DND-41 (cell line): Measurements from ENCODE around the gene PPP3CB.

Source experiments
- ATAC-seq: fragments of 200-7000 bp; cut with Tn5 transposase; 3 replicates; pipeline ENCODE4 v1.9.1; 2021; ENCODE audit warnings: low read depth; ENCODE audit not compliant: insufficient read depth
- DNase-seq: peaks from one replicate; pipeline ENCODE4 v3.0.0-alpha.2; 2020
- H2AFZ ChIP-seq: 2 replicates; pipeline ENCODE4 v1.6.0; 2012; ENCODE audit warnings: low read depth, low read length
- H3K27ac ChIP-seq: 2 replicates; pipeline ENCODE4 v1.5.1; 2012; ENCODE audit warnings: low read length, inconsistent platforms
- H3K27me3 ChIP-seq: fragments of 200-600 bp; sonication (generic); 2 replicates; pipeline ENCODE4 v1.6.0; 2012; ENCODE audit warnings: low read length, mild to moderate bottlenecking, inconsistent platforms; ENCODE audit not compliant: insufficient read depth, poor library complexity
- H3K36me3 ChIP-seq: 2 replicates; pipeline ENCODE4 v1.5.1; 2012; ENCODE audit warnings: low read length, inconsistent platforms; ENCODE audit not compliant: insufficient read depth
- H3K4me1 ChIP-seq: 2 replicates; pipeline ENCODE4 v1.5.1; 2012; ENCODE audit warnings: mild to moderate bottlenecking, low read length; ENCODE audit not compliant: insufficient read depth
- H3K4me2 ChIP-seq: 2 replicates; pipeline ENCODE4 v1.6.0; 2012; ENCODE audit warnings: mild to moderate bottlenecking, moderate library complexity, low read length, inconsistent platforms; ENCODE audit not compliant: insufficient read depth
- H3K4me3 ChIP-seq, 2 experiments: fragments of 200-600 bp in 1 of 2; shearing (Covaris generic) in 1 of 2; 2 replicates each; pipeline ENCODE4 v1.5.1; 2012 to 2016; ENCODE audit warnings: inconsistent platforms in 2 of 2, low read length in 2 of 2, mild to moderate bottlenecking in 2 of 2, low read depth in 1 of 2, moderate library complexity in 1 of 2
- H3K79me2 ChIP-seq: 2 replicates; pipeline ENCODE4 v1.6.0; 2012; ENCODE audit warnings: low read length, inconsistent platforms; ENCODE audit not compliant: insufficient read depth
- H3K9ac ChIP-seq: 2 replicates; pipeline ENCODE4 v1.6.0; 2012; ENCODE audit warnings: low read depth, mild to moderate bottlenecking, inconsistent platforms, low read length, moderate library complexity
- H3K9me3 ChIP-seq: 2 replicates; pipeline ENCODE4 v1.5.1; 2012; ENCODE audit warnings: low read length, moderate library complexity, mild to moderate bottlenecking, inconsistent platforms; ENCODE audit not compliant: insufficient read depth, severe bottlenecking
- H4K20me1 ChIP-seq: 2 replicates; pipeline ENCODE4 v1.6.0; 2012; ENCODE audit warnings: low read length; ENCODE audit not compliant: insufficient read depth
- EZH2 ChIP-seq: IDR thresholded peaks from 3 replicates; pipeline ENCODE4 v1.6.1; 2012; ENCODE audit warnings: borderline replicate concordance, low read depth, mild to moderate bottlenecking, moderate library complexity, low read length, inconsistent platforms; ENCODE audit not compliant: severe bottlenecking
- TF ChIP-seq, protein P1 (sequence below): IDR thresholded peaks from 2 replicates; pipeline ENCODE4 v1.5.1; 2012; ENCODE audit warnings: borderline replicate concordance, low read length, moderate library complexity, mild to moderate bottlenecking; ENCODE audit not compliant: poor library complexity, severe bottlenecking; ENCODE audit errors: extremely low read depth

The PPP3CB gene

DNA sequence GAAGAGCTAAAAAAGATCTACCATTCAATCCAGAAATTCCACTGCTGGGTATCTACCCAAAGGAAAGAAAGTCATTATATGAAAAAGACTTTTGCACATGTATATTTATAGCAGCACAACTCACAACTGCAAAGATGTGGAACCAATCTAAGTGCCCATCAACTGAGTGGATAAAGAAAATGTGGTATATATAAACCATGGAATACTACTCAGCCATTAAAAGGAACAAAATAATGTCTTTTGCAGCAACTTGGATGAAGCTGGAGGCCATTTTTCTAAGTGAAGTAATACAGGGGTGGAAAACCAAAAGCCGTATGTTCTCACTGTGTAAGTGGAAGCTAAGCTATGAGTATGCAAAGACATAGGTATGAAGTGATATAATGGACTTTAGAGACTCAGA, 84.9 kb downstream of the PPP3CB start:
- Histone ChIP-seq H3K79me2 (peaks cover 75% of the 10 kb centered on the region), H3K4me2 (no peak overlapping the region), H2AFZ (no peak overlapping the region), H3K27me3 (no peaks in the 10 kb centered on the region), H3K36me3 (peaks cover 4% of the 10 kb centered on the region; the same call in 1 of the 2 replicates), H3K4me3 (no peak overlapping the region), H3K9ac (no peak overlapping the region), H3K4me1 (peaks cover 19% of the 10 kb centered on the region), H4K20me1 (peaks cover 7% of the 10 kb centered on the region; the same call in 1 of the 2 replicates), H3K27ac (no peak overlapping the region), H3K9me3 (no peaks in the 10 kb centered on the region)
- ATAC-seq = no peak
- no peak for DNase-seq
- no peak for TF ChIP-seq EZH2
- TF ChIP-seq, protein P1, sequence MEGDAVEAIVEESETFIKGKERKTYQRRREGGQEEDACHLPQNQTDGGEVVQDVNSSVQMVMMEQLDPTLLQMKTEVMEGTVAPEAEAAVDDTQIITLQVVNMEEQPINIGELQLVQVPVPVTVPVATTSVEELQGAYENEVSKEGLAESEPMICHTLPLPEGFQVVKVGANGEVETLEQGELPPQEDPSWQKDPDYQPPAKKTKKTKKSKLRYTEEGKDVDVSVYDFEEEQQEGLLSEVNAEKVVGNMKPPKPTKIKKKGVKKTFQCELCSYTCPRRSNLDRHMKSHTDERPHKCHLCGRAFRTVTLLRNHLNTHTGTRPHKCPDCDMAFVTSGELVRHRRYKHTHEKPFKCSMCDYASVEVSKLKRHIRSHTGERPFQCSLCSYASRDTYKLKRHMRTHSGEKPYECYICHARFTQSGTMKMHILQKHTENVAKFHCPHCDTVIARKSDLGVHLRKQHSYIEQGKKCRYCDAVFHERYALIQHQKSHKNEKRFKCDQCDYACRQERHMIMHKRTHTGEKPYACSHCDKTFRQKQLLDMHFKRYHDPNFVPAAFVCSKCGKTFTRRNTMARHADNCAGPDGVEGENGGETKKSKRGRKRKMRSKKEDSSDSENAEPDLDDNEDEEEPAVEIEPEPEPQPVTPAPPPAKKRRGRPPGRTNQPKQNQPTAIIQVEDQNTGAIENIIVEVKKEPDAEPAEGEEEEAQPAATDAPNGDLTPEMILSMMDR = no peak

DNA sequence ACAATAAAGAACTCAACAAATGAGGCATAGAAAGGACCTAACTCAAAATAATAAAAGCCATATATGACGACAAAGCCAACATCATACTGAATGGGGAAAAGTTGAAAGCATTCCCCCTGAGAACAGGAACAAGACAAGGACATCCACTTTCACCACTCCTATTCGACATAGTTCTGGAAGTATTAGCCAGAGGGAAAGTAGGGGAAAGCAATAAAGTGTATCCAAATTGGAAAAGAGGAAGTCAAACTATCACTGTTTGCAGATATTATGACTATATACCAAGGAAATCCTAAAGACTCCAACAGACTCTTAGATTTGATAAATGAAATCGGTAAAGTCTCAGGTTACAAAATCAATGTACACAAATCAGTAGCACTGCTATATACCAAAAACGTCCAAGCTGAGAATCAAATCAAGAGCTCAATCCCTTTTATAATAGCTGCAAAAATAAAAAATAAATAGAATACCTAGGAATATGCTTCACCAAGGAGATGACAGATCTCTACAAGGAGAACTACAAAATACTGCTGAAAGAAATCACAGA, 86.8 kb downstream of the PPP3CB start:
- H3K4me2 ChIP-seq = no peak overlapping the region
- peaks cover 12% of the 10 kb centered on the region for H3K4me1 ChIP-seq
- no peaks in the 10 kb centered on the region for H3K9me3 ChIP-seq
- H2AFZ ChIP-seq = no peak overlapping the region
- ATAC-seq (no peak), DNase-seq (no peak)
- peaks cover 4% of the 10 kb centered on the region; the same call in 1 of the 2 replicates for H3K36me3 ChIP-seq
- H3K4me3 ChIP-seq = no peak overlapping the region
- no peaks in the 10 kb centered on the region for H3K27me3 ChIP-seq
- no peak overlapping the region for H3K9ac ChIP-seq
- peaks cover 90% of the 10 kb centered on the region for H3K79me2 ChIP-seq
- TF ChIP-seq EZH2 = no peak
- TF ChIP-seq, protein P1 = no peak
- H3K27ac ChIP-seq = no peak overlapping the region
- H4K20me1 ChIP-seq = peaks cover 7% of the 10 kb centered on the region; the same call in 1 of the 2 replicates

DNA sequence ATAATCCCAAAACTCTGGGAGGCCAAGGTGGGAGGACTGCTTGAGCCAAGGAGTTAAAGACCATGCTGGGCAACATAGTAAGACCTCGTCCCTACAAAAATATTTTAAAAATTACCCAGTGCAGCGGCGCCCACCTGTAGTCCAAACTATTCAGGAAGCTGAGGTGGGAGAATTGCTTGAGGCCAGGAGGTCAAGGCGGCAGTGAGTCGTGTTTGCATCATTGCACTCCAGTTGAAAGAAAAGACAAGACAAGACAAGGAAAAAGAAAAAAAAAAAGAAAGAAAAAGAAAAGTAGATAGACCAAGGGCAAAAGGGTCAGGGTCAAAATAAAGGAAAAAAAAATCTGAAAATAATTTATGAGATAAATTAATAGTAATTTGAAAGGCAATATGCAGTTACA, 87.8 kb downstream of the PPP3CB start:
- no peaks in the 10 kb centered on the region for H3K27me3 ChIP-seq
- H3K9me3 ChIP-seq = no peaks in the 10 kb centered on the region
- DNase-seq (no peak), ATAC-seq (no peak)
- H3K27ac ChIP-seq = no peak overlapping the region
- no peak overlapping the region for H3K4me2 ChIP-seq
- H3K4me1 ChIP-seq = peaks cover 10% of the 10 kb centered on the region
- H3K79me2 ChIP-seq = peaks cover 93% of the 10 kb centered on the region
- no peak overlapping the region for H3K9ac ChIP-seq
- no peak overlapping the region for H3K4me3 ChIP-seq
- H4K20me1 ChIP-seq = peaks cover 13% of the 10 kb centered on the region
- H3K36me3 ChIP-seq = peaks cover 4% of the 10 kb centered on the region; the same call in 1 of the 2 replicates
- TF ChIP-seq, protein P1 = no peak
- TF ChIP-seq EZH2 = no peak
- H2AFZ ChIP-seq = no peak overlapping the region

DNA sequence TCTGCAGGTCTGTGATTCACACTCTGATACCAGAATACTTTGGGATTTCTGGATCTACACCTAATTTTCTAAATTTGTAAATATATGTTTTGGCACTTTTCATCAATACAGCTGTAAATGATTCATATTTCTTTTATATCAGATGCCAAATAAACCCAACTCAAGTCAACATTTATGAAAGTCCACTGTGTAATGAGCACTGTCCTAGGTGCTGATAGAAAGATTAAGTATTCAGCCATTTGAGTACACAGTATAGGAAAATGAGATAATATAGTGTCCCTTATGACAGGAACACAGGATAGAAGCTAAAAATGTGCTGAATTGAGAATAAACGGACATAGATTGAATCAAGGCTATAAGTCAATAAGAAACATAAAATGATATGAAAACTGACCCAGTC, 88.3 kb downstream of the PPP3CB start:
- no peak for DNase-seq
- Histone ChIP-seq H2AFZ (no peak overlapping the region), H4K20me1 (peaks cover 15% of the 10 kb centered on the region), H3K27me3 (no peaks in the 10 kb centered on the region), H3K36me3 (peaks cover 4% of the 10 kb centered on the region; the same call in 1 of the 2 replicates), H3K9ac (no peak overlapping the region), H3K9me3 (no peaks in the 10 kb centered on the region), H3K4me2 (no peak overlapping the region), H3K27ac (no peak overlapping the region), H3K79me2 (peaks cover 93% of the 10 kb centered on the region), H3K4me3 (no peak overlapping the region), H3K4me1 (peaks cover 4% of the 10 kb centered on the region)
- ATAC-seq = no peak
- TF ChIP-seq EZH2 = no peak
- TF ChIP-seq, protein P1 = no peak
